Heart right ventricle (tissue), 16 donors: ENCODE measurements around the gene PORCN. TPM values are rescaled to one million over a fixed set of nuclear protein-coding genes. Genes with fewer than 3 reads are reported as not detected.
A peak's percentile ranks its signal among the peaks of the same experiment; 100 is the strongest.

Source experiments
- ATAC-seq, 8 donors: fragments of 200-7000 bp; cut with Tn5 transposase; one replicate each; pipeline ENCODE4 v1.9.1; 2020; ENCODE audit warnings: mild to moderate bottlenecking in 8 of 8, moderate library complexity in 8 of 8, moderate number of reproducible peaks in 1 of 8
- DNase-seq, 2 donors: peaks; one replicate each; pipeline ENCODE4 v3.0.0-alpha.2; 2020
- H3K27ac ChIP-seq, 10 donors: fragments of 200-600 bp; sonication (generic) in 2 of 10; one replicate each; pipeline versions ENCODE4 v1.5.0 to v1.8.0; 2020 to 2022; ENCODE audit warnings: mild to moderate bottlenecking in 3 of 10
- H3K27me3 ChIP-seq, 7 donors: fragments of 200-600 bp; one replicate each; pipeline ENCODE4 v1.8.0; 2021 to 2022; ENCODE audit warnings: mild to moderate bottlenecking in 2 of 7
- H3K36me3 ChIP-seq, 9 donors: fragments of 200-600 bp; sonication (generic) in 1 of 9; one replicate each; pipeline versions ENCODE4 v1.5.0 to v1.8.0; 2020 to 2022; ENCODE audit warnings: mild to moderate bottlenecking in 2 of 9
- H3K4me1 ChIP-seq, 9 donors: fragments of 200-600 bp; sonication (generic) in 1 of 9; one replicate each; pipeline versions ENCODE4 v1.5.0 to v1.8.0; 2020 to 2022; ENCODE audit warnings: mild to moderate bottlenecking in 4 of 9
- H3K4me3 ChIP-seq, 10 donors: fragments of 200-600 bp; sonication (generic) in 2 of 10; one replicate each; pipeline versions ENCODE4 v1.5.0 to v1.8.0; 2020 to 2022; ENCODE audit warnings: mild to moderate bottlenecking in 7 of 10, moderate library complexity in 2 of 10
- H3K9me3 ChIP-seq, 11 donors: fragments of 200-600 bp in 10 of 11; sonication (generic) in 2 of 11; one replicate each; pipeline versions ENCODE4 v1.5.0 to v1.8.0; 2013 to 2022; ENCODE audit warnings: mild to moderate bottlenecking in 2 of 11, control low read depth in 1 of 11, moderate library complexity in 1 of 11
- CTCF ChIP-seq, 9 donors: fragments of 200-600 bp; sonication (generic) in 2 of 9; IDR thresholded peaks; one replicate each; pipeline versions ENCODE4 v1.5.0 to v1.8.0; 2021 to 2022; ENCODE audit warnings: antibody characterized with exemption in 9 of 9, mild to moderate bottlenecking in 5 of 9, moderate library complexity in 1 of 9
- WGBS, 2 donors: extraction: QIAGEN DNeasy Blood & Tissue Kit; methylation state at CpG; one replicate each; pipeline ENCODE4 v1.1.7; 2013; ENCODE audit warnings: inconsistent platforms in 1 of 2; 5-methylcytosine and 5-hydroxymethylcytosine counted together
- intact Hi-C, 10 donors: fragments of 100-400 bp; cut with DNase I; formaldehyde crosslinking; loops; one replicate each; pipeline versions ENCODE4 v1.11.1 to v1.14.2; 2022
- polyA plus RNA-seq, 2 donors: library from polyadenylated mRNA; stranded (reverse); fragments of 200-250 nt; gene quantifications; one replicate each; pipeline ENCODE4 v1.2.3, GENCODE V29; 2013
- total RNA-seq, 10 donors: library from RNA; stranded (reverse); fragmentation: NEBNext Ultra II Directional in 3 of 10; extraction: Animal tissue kit (Norgen Biotek cat#: 25700) in 3 of 10; gene quantifications; one replicate each; pipeline versions ENCODE4 v1.2.1 to v1.2.4, GENCODE V29; 2021 to 2023
- donor health status: Arrhythmogenic right ventricular cardiomyopathy.
- donor health status: ischemic (EF 13 %, LVEDD 7.1; RV severe dilation, severe dysfunction).
- donor health status: healthy with polysubstance abuse.
- donor health status: DM: no; HTN: yes; CAD: no.
- donor health status: DM: no; HTN: no; CAD: no.
- donor health status: ischemic (EF 25% LVEDD 6.9; RV normal size, moderate dysfunction).
- donor health status: ischemic (EF 25% LVEDD 5.7; RV mildly dilated, moderate dysfunction).
- donor health status: healthy.
- donor health status: DM: yes; HTN: yes; CAD: no.
- donor health status: Ischemic cardiomyopathy.
- donor health status: ischemic (EF 35%, LVEDD 5.7; RV mildly dilated, moderate dysfunction).
- donor health status: nonischemic (EF 11% LVEDD 7.7; RV severe dilation, severe dysfunction).
- donor health status: DM: yes; HTN: yes; CAD: no.
- donor health status: PGD.
- donor health status: ischemic (EF 29% LVEDD 5.4; RV normal size, mild dysfunction).
- donor health status: nonischemic (EF 23%, LVEDD 6.1; RV moderate dilation, normal function).

The PORCN gene
- total and polyA plus RNA-seq, 12 donors: 9.9 to 26.7 (median 13.1) TPM

- no peak for TF ChIP-seq CTCF (IDR thresholded peaks at IDR 0.05)
- no peaks in the 10 kb centered on the region for H3K9me3 ChIP-seq
- intact Hi-C loops: no loop called here
- H3K27ac ChIP-seq: peak overlapping the region in 1 of 10 donors; percentile 7
- peaks cover 0 to 6% (median 5%) of the 10 kb centered on the region in 9 donors for H3K4me1 ChIP-seq
- no peak overlapping the region for H3K4me3 ChIP-seq
- WGBS, 2 donors: 66 to 78% methylated on average over 4 of the region's 4 CpGs
- DNase-seq (no peak), ATAC-seq (peak in 1 of 8 donors; percentile 10)
- H3K36me3 ChIP-seq: peaks cover 0 to 27% (median 0%) of the 10 kb centered on the region in 9 donors
- H3K27me3 ChIP-seq: no peaks in the 10 kb centered on the region
Measured at GRCh38 chrX:48513670-48514069, 4.9 kb downstream of the PORCN start.

GRCh38 chrX:48514126-48514806 lies 5.5 kb downstream of the PORCN start:
- Histone ChIP-seq H3K27me3 (no peaks in the 10 kb centered on the region), H3K4me3 (no peak overlapping the region), H3K4me1 (peaks cover 0 to 6% (median 5%) of the 10 kb centered on the region in 9 donors), H3K9me3 (no peaks in the 10 kb centered on the region), H3K36me3 (peaks cover 0 to 27% (median 0%) of the 10 kb centered on the region in 9 donors), H3K27ac (no peak overlapping the region)
- DNase-seq (no peak), ATAC-seq (no peak)
- 90 to 93% methylated on average over 15 to 16 of the region's 16 CpGs for WGBS, 2 donors
- intact Hi-C loops: no loop called here
- no peak for TF ChIP-seq CTCF (IDR thresholded peaks at IDR 0.05)

GRCh38 chrX:48514868-48515460 lies 6.2 kb downstream of the PORCN start:
- no peak overlapping the region for H3K4me3 ChIP-seq
- H3K27ac ChIP-seq: peak overlapping the region in 2 of 10 donors; percentile 56 to 68
- peak in 1 of 8 donors; percentile 11 for ATAC-seq
- H3K9me3 ChIP-seq: no peaks in the 10 kb centered on the region
- H3K27me3 ChIP-seq: no peaks in the 10 kb centered on the region
- intact Hi-C loops: no loop called here
- peaks cover 0 to under 1% (median 0%) of the 10 kb centered on the region in 9 donors for H3K4me1 ChIP-seq
- WGBS, 2 donors: 97 to 99% methylated on average over 9 of the region's 9 CpGs
- peaks cover 0 to 27% (median 0%) of the 10 kb centered on the region in 9 donors for H3K36me3 ChIP-seq
- no peak for DNase-seq
- TF ChIP-seq CTCF (IDR thresholded peaks at IDR 0.05): no peak

GRCh38 chrX:48515842-48516241 lies 7.0 kb downstream of the PORCN start:
- Histone ChIP-seq H3K4me1 (no peaks in the 10 kb centered on the region), H3K4me3 (no peak overlapping the region), H3K9me3 (no peaks in the 10 kb centered on the region), H3K36me3 (peaks cover 0 to 27% (median 0%) of the 10 kb centered on the region in 9 donors), H3K27me3 (no peaks in the 10 kb centered on the region), H3K27ac (peak overlapping the region in 6 of 10 donors; percentile 14 to 68 (median 39))
- ATAC-seq (peak in 4 of 8 donors; percentile 5 to 59 (median 44)), DNase-seq (no peak)
- WGBS, 2 donors: 56 to 71% methylated on average over 10 of the region's 10 CpGs
- no peak for TF ChIP-seq CTCF (IDR thresholded peaks at IDR 0.05)
- intact Hi-C loops: no loop called here
